Esophagus squamous epithelium (tissue), 5 donors: ENCODE data around the gene TMEM131. TPM values are rescaled to one million over a fixed set of nuclear protein-coding genes. Genes with fewer than 3 reads are reported as not detected.

Experiments
- DNase-seq: peaks from one replicate; lab custom pipeline; 2025; lab: John Stamatoyannopoulos, UW
- H3K27ac ChIP-seq, 4 donors: fragments of 200-600 bp; sonication (generic); one replicate each; pipeline ENCODE4 v1.5.1; 2016 to 2019; ENCODE audit warnings: mild to moderate bottlenecking in 1 of 4
- H3K27me3 ChIP-seq, 4 donors: fragments of 200-600 bp; sonication (generic); 1 replicate in 3 of 4; 2 replicates in 1 of 4; pipeline versions ENCODE4 v1.5.1 to v1.6.0; 2017 to 2021; ENCODE audit warnings: antibody characterized with exemption in 1 of 4
- H3K36me3 ChIP-seq, 3 donors: fragments of 200-600 bp; sonication (generic); one replicate each; pipeline ENCODE4 v1.5.1; 2016 to 2019
- H3K4me1 ChIP-seq, 3 donors: fragments of 200-600 bp; sonication (generic); one replicate each; pipeline ENCODE4 v1.5.1; 2017 to 2019
- H3K4me3 ChIP-seq, 4 donors: fragments of 200-600 bp; sonication (generic); 1 replicate in 3 of 4; 2 replicates in 1 of 4; pipeline ENCODE4 v1.5.1; 2016 to 2019; ENCODE audit warnings: mild to moderate bottlenecking in 2 of 4, moderate library complexity in 1 of 4
- H3K9me3 ChIP-seq, 3 donors: fragments of 200-600 bp; sonication (generic); one replicate each; pipeline ENCODE4 v1.5.1; 2016 to 2019
- CTCF ChIP-seq, 6 experiments: fragments of 450-650 bp in 4 of 6; fragments of 200-600 bp in 2 of 6; sonication (generic) in 2 of 6; IDR thresholded peaks; one replicate each; pipeline ENCODE4 v1.5.1; 2016 to 2019; ENCODE audit warnings: antibody characterized with exemption in 6 of 6, mild to moderate bottlenecking in 4 of 6, moderate library complexity in 4 of 6
- POLR2A ChIP-seq, 4 donors: fragments of 450-650 bp; IDR thresholded peaks; one replicate each; pipeline ENCODE4 v1.6.1; 2017; ENCODE audit warnings: antibody characterized with exemption in 4 of 4, mild to moderate bottlenecking in 4 of 4, moderate library complexity in 3 of 4
- WGBS, 2 donors: methylation state at CpG; one replicate each; pipeline ENCODE4 v1.1.5; 2018; 5-methylcytosine and 5-hydroxymethylcytosine counted together
- intact Hi-C: fragments of 100-400 bp; cut with DNase I; formaldehyde crosslinking; loops from one replicate; pipeline ENCODE4 v1.15.0; 2022
- total RNA-seq, 4 donors: library from RNA; depleted of rRNA; stranded (reverse); fragments of >200 nt; gene quantifications; one replicate each; pipeline ENCODE4 v1.1.0, GENCODE V29; 2016
- donor health status: DM: yes; HTN: yes; CAD: no.

Gene TMEM131
- total RNA-seq, 4 donors from 2014 or later = 24.2 to 36.4 (median 28.1) TPM

DNA sequence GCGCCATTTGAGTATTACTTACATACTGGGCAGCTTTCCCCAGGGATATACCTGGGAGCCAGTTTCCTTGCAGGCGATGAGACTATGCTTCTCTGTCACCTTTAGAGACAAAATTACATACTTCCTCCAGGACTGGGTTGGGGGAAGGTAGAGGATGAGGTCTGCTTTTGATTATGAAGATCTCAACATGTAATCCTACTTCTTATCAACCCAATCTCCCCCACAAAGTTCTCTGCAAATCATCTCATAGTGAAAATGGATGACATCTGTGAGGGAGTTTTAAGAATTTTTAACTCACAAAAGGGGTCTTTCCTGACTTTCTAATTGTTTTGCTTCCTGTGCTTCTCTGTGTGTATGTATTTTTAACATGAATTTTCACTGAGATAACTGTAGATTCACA lies 81.9 kb downstream of the TMEM131 start:
- Histone ChIP-seq H3K4me3 (no peak overlapping the region), H3K27ac (no peak overlapping the region), H3K27me3 (no peaks in the 10 kb centered on the region), H3K9me3 (no peaks in the 10 kb centered on the region), H3K4me1 (peaks cover 0 to 23% (median 0%) of the 10 kb centered on the region in 3 donors), H3K36me3 (peaks cover 0 to 4% (median 0%) of the 10 kb centered on the region in 3 donors)
- TF ChIP-seq POLR2A (IDR thresholded peaks at IDR 0.05) (no peak), CTCF (IDR thresholded peaks at IDR 0.05) (no peak)
- no peak for DNase-seq
- 84 to 89% methylated on average over 2 of the region's 2 CpGs for WGBS, 2 donors
- intact Hi-C loops = no loop called here

DNA sequence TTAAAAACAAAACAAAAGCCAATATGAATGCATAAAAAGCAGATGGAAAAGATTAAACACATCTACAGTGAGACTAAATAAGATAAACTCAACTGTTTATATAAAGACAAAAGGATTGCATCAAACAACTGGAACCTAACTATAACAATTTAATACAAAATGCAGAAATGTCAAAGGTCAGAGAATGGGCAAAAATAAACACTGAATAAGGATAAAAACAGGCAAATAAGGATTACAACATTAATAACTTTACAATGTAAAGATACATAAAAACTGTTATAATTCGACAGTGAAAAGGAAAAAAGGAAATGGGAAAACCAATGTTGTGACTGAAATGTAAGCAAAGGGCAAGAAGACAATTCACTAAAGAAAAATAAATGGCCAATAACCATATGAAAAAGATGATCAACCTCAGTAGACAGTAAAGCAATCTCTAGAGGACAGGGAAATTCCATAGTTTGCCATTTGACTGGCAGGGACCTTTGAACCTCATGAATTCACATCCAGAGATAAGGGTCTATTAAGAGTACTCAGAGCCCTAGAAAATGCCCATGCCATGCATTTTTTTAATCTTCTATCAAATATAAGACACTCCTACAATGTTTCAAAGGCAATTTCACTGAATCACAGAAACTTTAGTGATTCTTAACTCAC lies 83.7 kb downstream of the TMEM131 start:
- Histone ChIP-seq H3K36me3 (peaks cover 0 to 12% (median 0%) of the 10 kb centered on the region in 3 donors), H3K27me3 (no peaks in the 10 kb centered on the region), H3K4me1 (peaks cover 0 to 36% (median 4%) of the 10 kb centered on the region in 3 donors), H3K27ac (no peak overlapping the region), H3K4me3 (no peak overlapping the region), H3K9me3 (no peaks in the 10 kb centered on the region)
- no peak for DNase-seq
- intact Hi-C loops = no loop called here
- TF ChIP-seq POLR2A (IDR thresholded peaks at IDR 0.05) (no peak), CTCF (IDR thresholded peaks at IDR 0.05) (no peak)
- WGBS, 2 donors = 59 to 74% methylated on average over 1 of the region's 1 CpG

DNA sequence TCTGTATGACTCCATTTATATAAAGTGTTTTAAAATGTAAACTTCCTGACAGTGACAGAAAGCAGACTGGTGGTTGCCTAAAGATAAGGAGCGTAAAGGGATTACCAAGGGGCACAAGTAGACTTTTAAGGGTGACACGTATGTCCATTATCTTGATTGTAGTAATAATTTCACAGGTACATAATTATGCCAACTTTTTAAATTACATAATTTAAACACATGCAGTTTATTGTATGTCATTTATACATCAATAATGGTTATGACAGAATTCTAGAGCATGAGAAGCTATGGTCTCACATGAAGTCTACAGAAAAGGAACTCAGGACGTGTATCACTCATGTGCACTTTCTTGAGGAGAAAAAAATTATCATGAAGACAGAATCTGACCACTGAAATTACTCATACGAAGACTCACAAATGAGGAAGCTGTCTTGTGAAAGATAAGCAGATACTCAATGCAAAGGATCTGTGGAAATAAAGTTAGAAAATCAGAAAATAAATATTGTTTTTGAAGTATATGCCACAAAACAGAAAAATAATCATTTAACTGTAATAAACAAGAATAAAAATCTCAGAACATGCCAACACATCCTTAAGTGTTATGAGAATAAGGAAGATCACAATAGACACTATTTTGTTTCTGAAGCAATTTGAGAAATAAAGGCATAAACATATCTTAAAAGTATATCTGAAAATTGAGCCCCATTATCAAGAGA lies 84.4 kb downstream of the TMEM131 start:
- no peak for DNase-seq
- H3K27ac ChIP-seq = no peak overlapping the region
- H3K36me3 ChIP-seq = peaks cover 0 to 12% (median 0%) of the 10 kb centered on the region in 3 donors
- WGBS, 2 donors = 78 to 79% methylated on average over 4 of the region's 4 CpGs
- TF ChIP-seq CTCF (IDR thresholded peaks at IDR 0.05) (no peak), POLR2A (IDR thresholded peaks at IDR 0.05) (no peak)
- H3K4me3 ChIP-seq = no peak overlapping the region
- intact Hi-C loops = no loop called here
- H3K27me3 ChIP-seq = no peaks in the 10 kb centered on the region
- peaks cover 0 to 36% (median 11%) of the 10 kb centered on the region in 3 donors for H3K4me1 ChIP-seq
- H3K9me3 ChIP-seq = no peaks in the 10 kb centered on the region

DNA sequence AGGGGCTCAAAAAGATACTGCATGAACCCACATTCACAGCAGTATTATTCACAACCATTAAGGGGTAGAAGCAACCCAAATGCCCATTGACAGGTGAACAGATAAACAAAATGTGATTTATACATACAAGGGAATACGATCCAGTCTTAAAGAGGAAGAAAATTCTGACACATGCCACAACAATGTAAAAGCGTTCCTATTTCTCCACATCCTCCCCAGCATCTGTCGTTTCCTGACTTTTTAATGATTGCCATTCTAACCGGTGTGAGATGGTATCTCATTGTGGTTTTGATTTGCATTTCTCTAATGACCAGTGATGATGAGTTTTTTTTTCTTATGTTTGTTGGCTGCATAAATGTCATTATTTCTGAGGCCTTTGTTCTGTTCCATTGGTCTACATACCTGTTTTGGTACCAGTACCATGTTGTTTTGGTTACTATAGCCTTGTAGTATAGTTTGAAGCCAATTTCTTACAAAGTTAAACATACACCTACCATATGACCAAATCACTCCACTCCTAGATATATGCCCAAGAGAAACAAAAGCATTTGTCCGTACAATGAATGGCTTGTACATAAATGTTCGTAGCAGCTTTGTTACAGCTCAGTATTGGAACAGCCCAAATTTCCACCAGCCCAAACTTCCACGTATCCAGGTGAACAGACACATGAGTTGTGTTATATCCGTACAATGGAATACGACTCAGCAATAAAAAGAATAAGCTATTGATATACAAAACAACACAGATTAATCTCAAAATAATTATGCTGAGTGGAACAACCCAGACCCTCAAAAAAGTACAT lies 85.1 kb downstream of the TMEM131 start:
- Histone ChIP-seq H3K4me3 (no peak overlapping the region), H3K9me3 (no peaks in the 10 kb centered on the region), H3K27ac (no peak overlapping the region), H3K4me1 (peaks cover 0 to 36% (median 12%) of the 10 kb centered on the region in 3 donors), H3K27me3 (no peaks in the 10 kb centered on the region), H3K36me3 (peaks cover 0 to 12% (median 0%) of the 10 kb centered on the region in 3 donors)
- DNase-seq = no peak
- no peak for TF ChIP-seq POLR2A (IDR thresholded peaks at IDR 0.05)
- TF ChIP-seq CTCF (IDR thresholded peaks at IDR 0.05) = no peak
- 87 to 89% methylated on average over 9 of the region's 9 CpGs for WGBS, 2 donors
- intact Hi-C loops = no loop called here
